ENCODE measurements around the gene TMEM9.
A peak's percentile ranks its signal among the peaks of the same experiment; 100 is the strongest.

The TMEM9 gene

DNA sequence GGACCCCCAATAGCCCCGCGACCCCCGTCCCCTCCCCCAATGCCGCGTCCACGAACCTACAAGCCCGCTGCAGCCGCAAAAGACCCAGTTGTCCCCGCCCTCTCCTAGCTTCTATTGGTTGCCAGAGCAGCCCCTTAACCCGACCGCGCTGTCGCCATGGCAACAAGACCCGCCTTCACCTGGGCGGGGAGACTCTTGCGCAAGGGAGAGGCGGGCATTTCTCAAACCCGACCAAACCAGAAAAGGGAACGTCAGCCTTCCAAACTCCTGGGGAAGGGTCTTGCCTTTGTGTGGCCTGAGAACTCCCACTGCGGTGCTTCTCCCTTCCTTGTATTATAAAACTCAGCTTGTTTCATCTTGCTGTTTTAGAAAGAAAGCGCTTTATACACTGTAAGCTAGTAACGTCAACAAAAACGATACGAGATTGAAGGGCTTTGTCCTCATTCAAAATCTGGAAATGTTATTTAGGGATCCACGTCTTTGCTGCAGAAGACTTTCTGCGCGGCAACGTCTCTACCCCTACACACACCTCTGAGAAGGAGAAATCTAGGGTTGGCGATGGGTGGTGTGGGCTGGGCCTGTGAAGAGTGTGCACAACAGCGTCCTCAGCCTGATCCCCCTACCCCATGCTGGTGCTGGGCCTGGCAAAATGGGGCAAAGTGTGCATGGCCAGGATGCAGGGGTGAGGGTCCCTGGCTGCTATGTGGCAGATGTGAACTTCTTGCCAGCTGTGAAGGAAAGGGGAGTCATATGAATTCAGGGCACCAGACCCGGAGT lies at the start of gene TMEM9:
TSS of gene TMEM9 (minus strand) at position 86 of the 777 bp plus-strand sequence. CDS start 551 bp downstream, outside the sequence.
- Mint-ChIP-seq H3K27ac (peak within 1 kb of the TSS; percentile 68), H3K9me3 (ENCODE audit: low read depth) (no peaks in the 10 kb centered on the region), H3K4me3 (peak within 1 kb of the TSS; percentile 91), H3K4me1 (ENCODE audit: low read depth) (peaks cover 21% of the 10 kb centered on the region), H3K36me3 (peaks cover 6% of the 10 kb centered on the region), H3K27me3 (peaks cover 13% of the 10 kb centered on the region)

- H3K36me3 Mint-ChIP-seq, result no peaks in the 10 kb centered on the region
- no peak overlapping the region for H3K4me3 Mint-ChIP-seq
- no peak overlapping the region for H3K27ac Mint-ChIP-seq
- H3K27me3 Mint-ChIP-seq, result no peaks in the 10 kb centered on the region
- no peaks in the 10 kb centered on the region for H3K9me3 Mint-ChIP-seq (ENCODE audit: low read depth)
- H3K4me1 Mint-ChIP-seq (ENCODE audit: low read depth), result no peaks in the 10 kb centered on the region
Observed at GRCh38 chr1:201198598-201198997, 44.3 kb upstream of the TMEM9 start.

DNA sequence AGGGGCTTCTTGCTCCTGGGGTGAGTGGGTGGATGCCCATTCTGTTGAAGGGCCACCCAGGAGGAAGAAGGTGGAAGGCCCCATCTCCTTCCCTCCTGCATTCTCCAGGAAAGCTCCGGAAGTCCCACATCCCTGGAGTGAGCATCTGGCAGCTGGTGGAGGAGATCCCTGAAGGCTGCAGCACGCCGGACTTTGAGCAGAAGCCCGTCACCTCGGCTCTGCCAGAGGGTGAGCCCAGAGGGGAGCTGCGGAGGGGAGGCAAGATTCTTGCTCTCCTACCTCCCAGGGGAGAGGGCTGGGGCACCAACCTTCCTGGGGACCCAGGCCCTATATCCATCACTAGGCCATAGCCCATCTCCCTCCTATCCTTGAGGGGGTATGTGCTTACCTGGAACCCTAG lies 39.8 kb upstream of the TMEM9 start:
- no peak overlapping the region for H3K4me3 Mint-ChIP-seq
- H3K36me3 Mint-ChIP-seq, result no peaks in the 10 kb centered on the region
- H3K4me1 Mint-ChIP-seq (ENCODE audit: low read depth), result peaks cover 3% of the 10 kb centered on the region
- peaks cover 7% of the 10 kb centered on the region for H3K27me3 Mint-ChIP-seq
- H3K27ac Mint-ChIP-seq, result no peak overlapping the region
- no peaks in the 10 kb centered on the region for H3K9me3 Mint-ChIP-seq (ENCODE audit: low read depth)

DNA sequence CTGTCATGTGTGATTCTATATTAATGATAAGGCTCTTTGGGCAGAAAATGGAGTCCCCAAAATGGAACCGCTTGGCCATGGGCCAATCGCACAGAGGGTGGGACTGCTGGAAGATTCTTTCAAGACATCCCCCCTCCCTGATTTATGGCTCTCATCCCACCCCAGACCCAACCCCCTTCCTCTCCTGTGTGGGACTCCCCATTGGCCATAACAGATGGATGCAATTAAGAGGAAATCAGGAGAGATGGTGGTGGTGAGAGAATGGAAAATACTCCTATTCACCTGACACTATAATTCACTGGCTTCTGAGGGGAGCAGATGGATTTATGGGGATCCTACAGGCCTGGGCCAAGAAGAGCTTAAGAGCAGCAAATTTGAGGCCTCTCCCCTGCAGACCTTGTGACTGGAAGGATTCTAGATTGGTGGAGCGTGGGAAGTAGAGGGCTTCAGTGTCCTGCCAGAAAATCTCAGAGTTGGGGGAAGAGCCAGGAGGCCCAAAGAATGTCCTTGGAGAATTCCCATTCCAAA lies 38.1 kb upstream of the TMEM9 start:
- Mint-ChIP-seq H3K4me3 (no peak overlapping the region), H3K36me3 (no peaks in the 10 kb centered on the region), H3K27me3 (peaks cover 9% of the 10 kb centered on the region), H3K9me3 (ENCODE audit: low read depth) (no peaks in the 10 kb centered on the region), H3K27ac (no peak overlapping the region), H3K4me1 (ENCODE audit: low read depth) (peaks cover 3% of the 10 kb centered on the region)

- H3K27me3 Mint-ChIP-seq, result peaks cover 9% of the 10 kb centered on the region
- no peaks in the 10 kb centered on the region for H3K9me3 Mint-ChIP-seq (ENCODE audit: low read depth)
- H3K4me1 Mint-ChIP-seq (ENCODE audit: low read depth), result peaks cover 3% of the 10 kb centered on the region
- no peak overlapping the region for H3K4me3 Mint-ChIP-seq
- no peaks in the 10 kb centered on the region for H3K36me3 Mint-ChIP-seq
- H3K27ac Mint-ChIP-seq, result no peak overlapping the region
Observed at GRCh38 chr1:201191653-201192260, 37.5 kb upstream of the TMEM9 start.

DNA sequence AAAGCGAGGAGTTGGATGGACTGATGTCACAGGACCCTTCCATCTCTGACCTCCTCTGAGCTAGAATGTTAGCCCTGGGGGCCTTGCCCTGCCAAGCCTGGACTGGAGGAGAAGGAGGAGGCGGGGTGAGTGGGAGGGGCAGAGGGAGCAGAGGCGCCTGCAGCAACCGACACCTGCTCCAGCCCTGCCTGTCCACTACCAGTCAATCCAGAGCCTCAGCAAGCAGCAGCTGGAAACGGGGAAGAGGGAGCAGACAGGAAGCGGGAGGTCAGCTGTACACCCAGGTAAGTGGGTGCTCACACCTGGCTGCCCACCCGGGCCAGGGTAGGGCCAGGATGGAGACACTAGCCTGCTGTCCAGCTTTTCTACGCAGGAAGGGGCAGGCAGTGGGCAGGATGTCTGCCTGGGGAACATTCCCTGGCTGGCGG lies 36.4 kb upstream of the TMEM9 start, which contains the start of gene IGFN1:
TSS of gene IGFN1 (plus strand) at position 201 of the 428 bp plus-strand sequence. CDS start 2,470 bp downstream, outside the sequence.
- Mint-ChIP-seq H3K36me3 (no peaks in the 10 kb centered on the region), H3K27ac (no peak within 1 kb of the TSS), H3K4me3 (no peak within 1 kb of the TSS), H3K9me3 (ENCODE audit: low read depth) (no peaks in the 10 kb centered on the region), H3K27me3 (peaks cover 9% of the 10 kb centered on the region), H3K4me1 (ENCODE audit: low read depth) (peaks cover 3% of the 10 kb centered on the region)

- H3K4me1 Mint-ChIP-seq (ENCODE audit: low read depth), result peaks cover 3% of the 10 kb centered on the region
- H3K27me3 Mint-ChIP-seq, result peaks cover 9% of the 10 kb centered on the region
- H3K36me3 Mint-ChIP-seq, result no peaks in the 10 kb centered on the region
- no peaks in the 10 kb centered on the region for H3K9me3 Mint-ChIP-seq (ENCODE audit: low read depth)
- H3K4me3 Mint-ChIP-seq, result no peak overlapping the region
- no peak overlapping the region for H3K27ac Mint-ChIP-seq
Observed at GRCh38 chr1:201190005-201190404, 35.7 kb upstream of the TMEM9 start.

GRCh38 chr1:201189085-201189484 lies 34.8 kb upstream of the TMEM9 start:
- Mint-ChIP-seq H3K4me1 (ENCODE audit: low read depth) (peaks cover 3% of the 10 kb centered on the region), H3K27ac (no peak overlapping the region), H3K27me3 (peaks cover 9% of the 10 kb centered on the region), H3K4me3 (no peak overlapping the region), H3K36me3 (no peaks in the 10 kb centered on the region), H3K9me3 (ENCODE audit: low read depth) (no peaks in the 10 kb centered on the region)

- no peak overlapping the region for H3K4me3 Mint-ChIP-seq
- H3K36me3 Mint-ChIP-seq, result no peaks in the 10 kb centered on the region
- no peak overlapping the region for H3K27ac Mint-ChIP-seq
- no peaks in the 10 kb centered on the region for H3K9me3 Mint-ChIP-seq (ENCODE audit: low read depth)
- no peaks in the 10 kb centered on the region for H3K4me1 Mint-ChIP-seq (ENCODE audit: low read depth)
- peaks cover 9% of the 10 kb centered on the region for H3K27me3 Mint-ChIP-seq
Observed at GRCh38 chr1:201186192-201186591, 31.9 kb upstream of the TMEM9 start.

DNA sequence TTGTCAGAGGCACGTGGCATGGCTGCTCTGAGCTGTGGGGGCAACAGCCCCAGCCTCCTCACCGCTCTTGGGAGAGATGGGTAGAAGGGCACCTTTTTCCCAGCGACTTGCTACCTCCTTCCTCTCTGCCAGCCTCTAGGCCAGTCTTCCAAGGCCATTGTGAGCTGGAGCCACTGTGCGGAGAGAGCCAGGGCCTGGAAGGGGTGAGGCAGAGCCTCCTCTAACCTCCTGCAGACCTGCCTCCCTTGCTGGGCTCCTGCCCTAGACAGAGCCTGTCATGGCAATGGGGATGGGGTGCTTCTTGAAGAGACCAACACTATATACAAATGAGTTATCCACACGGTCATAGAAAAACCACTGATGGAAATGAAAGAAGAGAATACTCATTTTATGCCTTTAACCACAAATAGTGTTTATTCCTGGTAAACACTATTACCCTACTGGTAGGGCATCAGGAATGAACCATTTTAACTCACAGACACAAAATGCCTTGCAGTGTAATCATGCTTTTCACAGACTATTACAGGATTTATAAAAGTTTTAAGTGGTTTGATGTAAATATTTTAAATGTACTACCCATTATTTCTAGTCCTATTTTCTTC lies 31.4 kb upstream of the TMEM9 start:
- Mint-ChIP-seq H3K27ac (no peak overlapping the region), H3K4me1 (ENCODE audit: low read depth) (no peaks in the 10 kb centered on the region), H3K27me3 (peaks cover 9% of the 10 kb centered on the region), H3K36me3 (no peaks in the 10 kb centered on the region), H3K9me3 (ENCODE audit: low read depth) (no peaks in the 10 kb centered on the region), H3K4me3 (no peak overlapping the region)

DNA sequence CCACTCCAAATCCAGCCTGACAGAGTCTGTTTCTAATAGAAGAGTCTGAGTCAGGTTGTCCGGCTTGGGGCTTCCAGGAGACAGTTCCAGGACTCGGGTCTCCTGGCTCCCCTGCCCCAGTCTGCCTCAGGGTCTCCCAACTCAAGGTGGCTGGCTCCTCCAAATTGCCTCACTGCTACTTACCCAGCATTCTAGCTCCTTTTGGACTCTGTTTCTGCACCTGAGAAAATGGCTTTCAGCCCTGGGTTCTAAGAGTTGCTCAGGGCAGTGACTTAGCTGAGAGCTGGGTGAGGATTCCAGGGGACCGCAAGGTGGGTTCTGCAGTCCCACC lies 30.8 kb upstream of the TMEM9 start:
- H3K27me3 Mint-ChIP-seq, result peaks cover 9% of the 10 kb centered on the region
- H3K9me3 Mint-ChIP-seq (ENCODE audit: low read depth), result no peaks in the 10 kb centered on the region
- H3K36me3 Mint-ChIP-seq, result no peaks in the 10 kb centered on the region
- no peak overlapping the region for H3K4me3 Mint-ChIP-seq
- H3K27ac Mint-ChIP-seq, result no peak overlapping the region
- H3K4me1 Mint-ChIP-seq (ENCODE audit: low read depth), result no peaks in the 10 kb centered on the region

DNA sequence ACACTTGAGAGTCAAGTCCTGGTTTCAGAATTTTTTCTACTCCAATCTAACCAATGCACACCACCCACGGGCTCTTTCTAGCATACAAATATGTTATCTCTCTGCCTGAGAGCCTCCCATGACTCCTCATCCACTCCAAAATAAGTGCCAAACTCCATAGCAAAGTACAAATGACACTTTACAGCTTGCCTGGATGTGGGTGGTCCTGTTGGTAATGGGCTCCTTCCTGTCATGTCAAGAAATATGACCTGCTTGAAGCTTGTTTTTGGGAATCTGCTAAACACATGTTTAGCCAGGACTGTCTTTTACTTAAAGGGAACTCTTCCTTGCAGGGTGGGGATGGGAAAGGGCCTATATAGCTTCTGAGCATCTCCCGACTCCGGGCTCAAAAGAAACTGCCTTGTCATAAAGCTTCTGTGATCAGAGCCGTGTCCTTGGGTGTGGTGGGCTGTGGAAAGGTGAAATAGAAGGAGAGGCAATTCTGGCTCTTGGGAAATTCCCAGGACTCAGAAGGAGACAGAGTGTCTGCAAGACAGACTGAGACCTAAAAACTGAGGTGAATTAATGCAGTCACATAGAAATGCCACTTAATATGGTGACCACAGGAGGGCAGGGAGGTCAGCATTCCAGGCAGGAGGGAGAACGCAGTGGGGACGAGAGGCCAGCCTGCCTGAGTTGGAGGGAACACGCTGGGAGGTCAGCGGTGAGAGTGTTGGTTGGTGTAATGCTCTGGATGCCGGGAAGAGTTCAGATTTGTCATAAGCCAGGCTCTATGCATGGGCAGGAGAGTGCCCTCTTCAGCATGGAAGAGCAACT lies 30.2 kb upstream of the TMEM9 start:
- no peaks in the 10 kb centered on the region for H3K36me3 Mint-ChIP-seq
- no peaks in the 10 kb centered on the region for H3K4me1 Mint-ChIP-seq (ENCODE audit: low read depth)

DNA sequence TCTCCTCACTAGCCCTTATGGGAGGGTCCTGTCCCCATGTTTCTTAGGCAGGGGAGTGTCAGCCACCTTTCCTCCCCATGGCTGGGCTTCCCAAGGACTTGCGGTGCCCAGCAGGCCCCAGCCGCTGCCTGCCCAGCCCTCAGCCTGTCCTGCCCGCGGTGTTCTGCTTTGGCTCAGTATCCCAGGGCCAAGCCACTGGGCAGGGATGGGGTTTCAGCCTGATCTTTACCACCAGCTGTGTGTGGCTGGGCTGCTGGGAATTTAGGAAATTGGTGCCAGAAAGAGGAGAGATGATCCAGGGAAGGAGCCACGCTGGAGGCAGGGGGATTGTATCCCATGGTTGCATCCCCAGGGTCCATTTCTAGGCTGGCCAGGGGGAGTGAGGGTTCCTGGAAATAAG lies 29.5 kb upstream of the TMEM9 start:
- Mint-ChIP-seq H3K27ac (no peak overlapping the region), H3K4me1 (ENCODE audit: low read depth) (no peaks in the 10 kb centered on the region), H3K4me3 (no peak overlapping the region), H3K27me3 (peaks cover 4% of the 10 kb centered on the region), H3K9me3 (ENCODE audit: low read depth) (no peaks in the 10 kb centered on the region), H3K36me3 (no peaks in the 10 kb centered on the region)

More for the DNA sequence above, 30.2 kb upstream of the TMEM9 start:
- no peak overlapping the region for H3K27ac Mint-ChIP-seq
- H3K27me3 Mint-ChIP-seq, result peaks cover 7% of the 10 kb centered on the region
- no peaks in the 10 kb centered on the region for H3K9me3 Mint-ChIP-seq (ENCODE audit: low read depth)
- no peak overlapping the region for H3K4me3 Mint-ChIP-seq

DNA sequence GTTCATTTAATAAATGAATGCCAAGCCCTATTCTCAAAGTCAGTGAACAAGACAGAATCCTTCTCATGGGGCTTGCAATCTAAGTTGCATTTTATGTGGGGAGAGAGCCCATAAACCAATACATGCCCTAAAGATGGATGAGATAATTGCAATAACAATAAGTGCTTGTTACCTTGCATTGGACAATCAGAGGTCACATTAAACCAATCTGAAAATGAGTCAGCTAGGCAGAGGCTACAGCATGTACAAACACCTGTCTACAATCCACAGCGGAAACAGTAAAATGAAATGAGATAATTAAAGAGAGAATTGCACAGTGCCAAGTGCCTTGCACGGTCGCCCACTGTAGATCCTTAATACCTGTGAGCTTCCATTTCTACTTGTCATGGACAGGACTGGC lies 28.9 kb upstream of the TMEM9 start:
- H3K4me3 Mint-ChIP-seq, result no peak overlapping the region
- no peak overlapping the region for H3K27ac Mint-ChIP-seq
- peaks cover 2% of the 10 kb centered on the region for H3K36me3 Mint-ChIP-seq
- peaks cover 7% of the 10 kb centered on the region for H3K27me3 Mint-ChIP-seq
- H3K9me3 Mint-ChIP-seq (ENCODE audit: low read depth), result no peaks in the 10 kb centered on the region
- no peaks in the 10 kb centered on the region for H3K4me1 Mint-ChIP-seq (ENCODE audit: low read depth)

Data from activated naive CD8-positive, alpha-beta T cell (primary cell).